Epithelial cell of proximal tubule (primary cell): ENCODE data around the gene WDR37. TPM values are rescaled to one million over a fixed set of nuclear protein-coding genes. Genes with fewer than 3 reads are reported as not detected.

ENCODE experiments used
- DNase-seq: peaks from one replicate; pipeline ENCODE4 v3.0.0-alpha.2; 2011; ENCODE audit warnings: low read depth
- H3K4me3 ChIP-seq: 2 replicates; pipeline ENCODE4 v1.5.1; 2011; ENCODE audit warnings: low read depth, mild to moderate bottlenecking, low read length
- CTCF ChIP-seq: conservative IDR thresholded peaks from 2 replicates; pipeline ENCODE4 v1.5.1; 2012; ENCODE audit warnings: low read depth, mild to moderate bottlenecking, low read length
- total RNA-seq: library from RNA; depleted of rRNA; stranded (reverse); fragments of >200 nt; gene quantifications from 2 replicates; pipeline ENCODE4 v1.2.3, GENCODE V29; 2015

WDR37 gene
- total RNA-seq, 1 donor from 2014 or later, result 10.6 TPM

GRCh38 chr10:1166101-1166827 is 110.1 kb downstream of the WDR37 start:
- no peak for TF ChIP-seq CTCF
- DNase-seq, result no peak
- H3K4me3 ChIP-seq, result no peak overlapping the region

- no peak for DNase-seq
- H3K4me3 ChIP-seq, result no peak overlapping the region
- no peak for TF ChIP-seq CTCF
These were observed 110.7 kb downstream of the WDR37 start for GRCh38 chr10:1166828-1167275.

- no peak for DNase-seq
- TF ChIP-seq CTCF, result no peak
These were observed 112.6 kb downstream of the WDR37 start for GRCh38 chr10:1168763-1169162.

GRCh38 chr10:1169186-1169885 is 113.2 kb downstream of the WDR37 start:
- no peak for DNase-seq
- TF ChIP-seq CTCF, result no peak
- H3K4me3 ChIP-seq, result no peak overlapping the region

More at GRCh38 chr10:1168763-1169162, 112.6 kb downstream of the WDR37 start:
- H3K4me3 ChIP-seq, result no peak overlapping the region

- DNase-seq, result no peak
- H3K4me3 ChIP-seq, result no peak overlapping the region
- TF ChIP-seq CTCF, result no peak
These were observed 114.0 kb downstream of the WDR37 start for GRCh38 chr10:1169981-1170866.

- no peak for TF ChIP-seq CTCF
- no peak for DNase-seq
- no peak overlapping the region for H3K4me3 ChIP-seq
These were observed 114.6 kb downstream of the WDR37 start for GRCh38 chr10:1170867-1171180.
